ENCODE results near the gene TLE3.

The TLE3 gene

GRCh38 chr15:70057931-70058641, 39.6 kb downstream of the TLE3 start:
- no peak for TF ChIP-seq ZFP30 (CRISPR knock-in tag; IDR thresholded peaks at IDR 0.05)
- TF ChIP-seq OSR1 (CRISPR knock-in tag; IDR thresholded peaks at IDR 0.05) = no peak
- TF ChIP-seq PPARA (CRISPR knock-in tag; IDR thresholded peaks at IDR 0.05; ENCODE audit: borderline replicate concordance) = no peak
- TF ChIP-seq SNAI2 (CRISPR knock-in tag; IDR thresholded peaks at IDR 0.05) = no peak
- no peak for TF ChIP-seq TSHZ2 (CRISPR knock-in tag; IDR thresholded peaks at IDR 0.05)
- TF ChIP-seq TCF4 (CRISPR knock-in tag; IDR thresholded peaks at IDR 0.05; ENCODE audit: borderline replicate concordance) = no peak
- no peak for TF ChIP-seq ARNTL (CRISPR knock-in tag; IDR thresholded peaks at IDR 0.05; ENCODE audit: borderline replicate concordance, low read depth)
- TF ChIP-seq TOX (CRISPR knock-in tag; IDR thresholded peaks at IDR 0.05; ENCODE audit: borderline replicate concordance) = no peak
- TF ChIP-seq GLIS3 (CRISPR knock-in tag; IDR thresholded peaks at IDR 0.05) = no peak
- TF ChIP-seq RARB (CRISPR knock-in tag; IDR thresholded peaks at IDR 0.05) = no peak
- no peak for TF ChIP-seq CSRNP3 (CRISPR knock-in tag; IDR thresholded peaks at IDR 0.05)
- no peak for TF ChIP-seq PATZ1 (CRISPR knock-in tag; IDR thresholded peaks at IDR 0.05; ENCODE audit: borderline replicate concordance)
- no peak for TF ChIP-seq CREB5 (CRISPR knock-in tag; IDR thresholded peaks at IDR 0.05; ENCODE audit: low read depth)
- no peak for TF ChIP-seq ZNF565 (CRISPR knock-in tag; conservative IDR thresholded peaks at IDR 0.05; ENCODE audit: low read depth)
- TF ChIP-seq ZC3H10 (CRISPR knock-in tag; IDR thresholded peaks at IDR 0.05) = no peak
- TF ChIP-seq POU6F1 (CRISPR knock-in tag; IDR thresholded peaks at IDR 0.05; ENCODE audit: borderline replicate concordance, low read depth) = no peak
- TF ChIP-seq ISL1 (CRISPR knock-in tag; IDR thresholded peaks at IDR 0.05) = no peak
- no peak for TF ChIP-seq ESRRG (CRISPR knock-in tag; IDR thresholded peaks at IDR 0.05)
- no peak for TF ChIP-seq ZFP3 (CRISPR knock-in tag; IDR thresholded peaks at IDR 0.05)
- no peak for ATAC-seq

- TF ChIP-seq CREB5 (CRISPR knock-in tag; IDR thresholded peaks at IDR 0.05; ENCODE audit: low read depth) (no peak), TCF4 (CRISPR knock-in tag; IDR thresholded peaks at IDR 0.05; ENCODE audit: borderline replicate concordance) (no peak), GLIS3 (CRISPR knock-in tag; IDR thresholded peaks at IDR 0.05) (no peak), CSDC2 (CRISPR knock-in tag; IDR thresholded peaks at IDR 0.05) (no peak), BACH2 (CRISPR knock-in tag; IDR thresholded peaks at IDR 0.05; ENCODE audit: borderline replicate concordance) (no peak), PPARA (CRISPR knock-in tag; IDR thresholded peaks at IDR 0.05; ENCODE audit: borderline replicate concordance) (no peak), ZNF565 (CRISPR knock-in tag; conservative IDR thresholded peaks at IDR 0.05; ENCODE audit: low read depth) (no peak), ISL1 (CRISPR knock-in tag; IDR thresholded peaks at IDR 0.05) (no peak), ZFP3 (CRISPR knock-in tag; IDR thresholded peaks at IDR 0.05) (no peak), CSRNP3 (CRISPR knock-in tag; IDR thresholded peaks at IDR 0.05) (no peak)
- ATAC-seq = no peak
Observed at GRCh38 chr15:70056091-70056680, 41.5 kb downstream of the TLE3 start.

Data from SK-N-SH treated with all-trans-retinoic acid at 6 μM for 48 hours (cell line).